HepG2 (cell line): ENCODE results near the gene EMC10. TPM values are rescaled to one million over a fixed set of nuclear protein-coding genes. Genes with fewer than 3 reads are reported as not detected.

ENCODE experiments used
- CBFB ChIP-seq: sonication (generic); formaldehyde crosslinking; IDR thresholded peaks from 2 replicates; pipeline ENCODE4 v1.4.0; 2020; ENCODE audit warnings: missing genetic modification reagents
- ERF ChIP-seq: IDR thresholded peaks from 2 replicates; pipeline ENCODE4 v1.6.1; 2018; ENCODE audit warnings: missing biosample characterization, missing genetic modification reagents
- KMT2A ChIP-seq: sonication (generic); formaldehyde crosslinking; IDR thresholded peaks from 2 replicates; pipeline ENCODE4 v1.4.0; 2020; ENCODE audit warnings: missing genetic modification reagents
- MAZ ChIP-seq, 2 experiments: sonication (generic) in 1 of 2; formaldehyde crosslinking in 1 of 2; IDR thresholded peaks; 2 replicates each; pipeline versions ENCODE4 v1.5.0 to v1.6.1; 2012 to 2020; ENCODE audit warnings: low read depth in 2 of 2, mild to moderate bottlenecking in 2 of 2, borderline replicate concordance in 1 of 2, improper control_type of control experiment in 1 of 2, low read length in 1 of 2, missing genetic modification reagents in 1 of 2, moderate library complexity in 1 of 2
- MZF1 ChIP-seq: sonication (generic); formaldehyde crosslinking; IDR thresholded peaks from 2 replicates; pipeline ENCODE4 v1.8.1; 2023; ENCODE audit warnings: mild to moderate bottlenecking, missing genetic modification reagents, borderline replicate concordance
- NFKBIZ ChIP-seq: IDR thresholded peaks from 2 replicates; pipeline ENCODE4 v1.6.1; 2018; ENCODE audit warnings: missing genetic modification reagents, missing compliant biosample characterization
- NKX3-1 ChIP-seq: sonication (generic); formaldehyde crosslinking; IDR thresholded peaks from 2 replicates; pipeline ENCODE4 v1.5.0; 2020; ENCODE audit warnings: missing genetic modification reagents
- RORA ChIP-seq: sonication (generic); formaldehyde crosslinking; IDR thresholded peaks from 2 replicates; pipeline ENCODE4 v1.5.0; 2020; ENCODE audit warnings: mild to moderate bottlenecking, missing genetic modification reagents, moderate library complexity
- RXRA ChIP-seq: sonication (generic); formaldehyde crosslinking; IDR thresholded peaks from 2 replicates; pipeline ENCODE4 v1.5.1; 2020; ENCODE audit warnings: missing genetic modification reagents
- ZNF30 ChIP-seq: sonication (generic); formaldehyde crosslinking; IDR thresholded peaks from 2 replicates; pipeline ENCODE4 v1.5.0; 2020; ENCODE audit warnings: mild to moderate bottlenecking, missing genetic modification reagents
- ZNF607 ChIP-seq: sonication (generic); formaldehyde crosslinking; IDR thresholded peaks from 2 replicates; pipeline ENCODE4 v1.5.1; 2020; ENCODE audit warnings: missing genetic modification reagents, mild to moderate bottlenecking, borderline replicate concordance
- polyA plus RNA-seq, 8 experiments: library from polyadenylated mRNA; depleted of rRNA in 3 of 8; stranded (reverse) in 7 of 8; unstranded in 1 of 8; fragments of >200 nt; fragmentation: Illumina TruSeq in 4 of 8; extraction: Trizol in 4 of 8; gene quantifications; 2 replicates each; pipeline versions ENCODE4 v1.2.1 to v1.2.3, GENCODE V29; 2011 to 2016; ENCODE audit warnings: low read depth in 4 of 8, missing spikeins in 1 of 8, mixed read lengths in 1 of 8; ENCODE audit not compliant: insufficient read depth in 1 of 8
- total RNA-seq, 5 experiments: library from RNA; depleted of rRNA; stranded (reverse); fragments of >200 nt; fragmentation: Illumina TruSeq; extraction: Trizol; gene quantifications; 2 replicates each; pipeline ENCODE4 v1.2.3, GENCODE V29; 2016; ENCODE audit warnings: low read depth in 1 of 5
- TF ChIP-seq, protein P1 (sequence below): sonication (generic); formaldehyde crosslinking; IDR thresholded peaks from 2 replicates; pipeline ENCODE4 v1.9.0; 2022; ENCODE audit warnings: missing genetic modification reagents, mild to moderate bottlenecking, borderline replicate concordance
- TF ChIP-seq, protein P2 (sequence below): sonication (generic); formaldehyde crosslinking; IDR thresholded peaks from 2 replicates; pipeline ENCODE4 v1.5.1; 2020; ENCODE audit warnings: mild to moderate bottlenecking, missing genetic modification reagents
- TF ChIP-seq, protein P3 (sequence below): IDR thresholded peaks from 2 replicates; pipeline ENCODE4 v1.6.1; 2016; ENCODE audit warnings: low read depth, control low read depth
- TF ChIP-seq, protein P4 (sequence below): sonication (generic); formaldehyde crosslinking; IDR thresholded peaks from 2 replicates; pipeline ENCODE4 v1.5.0; 2020; ENCODE audit warnings: missing genetic modification reagents
- TF ChIP-seq, protein P5 (sequence below), 2 experiments: sonication (generic) in 1 of 2; formaldehyde crosslinking in 1 of 2; IDR thresholded peaks; 2 replicates each; pipeline versions ENCODE4 v1.4.0 to v1.6.1; 2016 to 2020; ENCODE audit warnings: borderline replicate concordance in 1 of 2, low read depth in 1 of 2, mild to moderate bottlenecking in 1 of 2, missing genetic modification reagents in 1 of 2

The EMC10 gene
- total and polyA plus RNA-seq, 2 of the 13 experiments (the other 11 are each of a cell fraction or from before 2014, with no cell fraction given) = not detected

DNA sequence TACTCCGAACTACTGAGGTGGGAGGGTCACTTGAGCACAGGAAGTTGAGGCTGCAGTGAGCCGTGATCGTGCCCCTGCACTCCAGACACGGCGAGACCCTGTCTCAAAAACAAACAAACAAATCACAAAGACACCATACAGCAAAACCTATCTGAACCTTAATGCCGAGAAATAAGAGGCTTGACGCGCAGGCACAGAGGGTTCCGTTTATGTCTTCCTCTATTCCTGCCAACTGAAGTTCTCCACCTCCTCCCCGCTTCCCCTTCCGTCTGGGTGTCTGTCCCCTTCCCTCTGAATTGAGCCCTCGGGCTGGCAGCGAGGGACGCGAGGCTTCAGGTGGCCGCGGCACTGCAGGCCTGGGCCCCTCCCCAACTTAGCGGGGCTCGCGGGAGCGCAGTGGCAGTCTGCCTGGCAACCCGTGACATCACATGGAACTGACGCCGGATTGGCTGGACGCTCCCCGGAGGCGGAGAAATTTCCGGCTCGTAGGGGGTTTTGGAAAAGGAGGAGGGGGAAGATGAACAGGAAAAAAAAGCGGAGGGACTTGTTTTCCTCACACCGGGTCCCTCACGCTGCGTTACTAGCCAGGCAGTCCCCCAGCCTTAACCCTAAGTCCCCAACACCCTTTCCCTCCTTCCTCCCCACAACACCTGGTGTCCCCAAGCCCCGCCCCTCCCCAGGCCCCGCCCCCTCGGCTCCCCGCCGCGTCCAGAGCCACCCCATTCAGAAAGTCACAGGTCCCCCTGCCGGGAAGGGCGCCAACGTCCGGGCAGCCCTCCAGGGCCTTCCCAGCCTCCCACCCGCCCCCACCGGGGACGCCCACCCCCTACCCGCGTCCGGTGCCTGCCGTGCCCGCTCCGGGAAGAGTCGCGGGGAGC is 44.7 kb upstream of the EMC10 start (continued):
- TF ChIP-seq, protein P1, sequence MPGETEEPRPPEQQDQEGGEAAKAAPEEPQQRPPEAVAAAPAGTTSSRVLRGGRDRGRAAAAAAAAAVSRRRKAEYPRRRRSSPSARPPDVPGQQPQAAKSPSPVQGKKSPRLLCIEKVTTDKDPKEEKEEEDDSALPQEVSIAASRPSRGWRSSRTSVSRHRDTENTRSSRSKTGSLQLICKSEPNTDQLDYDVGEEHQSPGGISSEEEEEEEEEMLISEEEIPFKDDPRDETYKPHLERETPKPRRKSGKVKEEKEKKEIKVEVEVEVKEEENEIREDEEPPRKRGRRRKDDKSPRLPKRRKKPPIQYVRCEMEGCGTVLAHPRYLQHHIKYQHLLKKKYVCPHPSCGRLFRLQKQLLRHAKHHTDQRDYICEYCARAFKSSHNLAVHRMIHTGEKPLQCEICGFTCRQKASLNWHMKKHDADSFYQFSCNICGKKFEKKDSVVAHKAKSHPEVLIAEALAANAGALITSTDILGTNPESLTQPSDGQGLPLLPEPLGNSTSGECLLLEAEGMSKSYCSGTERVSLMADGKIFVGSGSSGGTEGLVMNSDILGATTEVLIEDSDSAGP (CRISPR knock-in tag) = peak; percentile 14; the same call in 1 of the 2 replicates
- TF ChIP-seq NFKBIZ (CRISPR knock-in tag) (no peak), CBFB (CRISPR knock-in tag) (0 out of 2 replicates have a peak, but pooled peaks have one; percentile 15), KMT2A (CRISPR knock-in tag) (no peak), MZF1 (CRISPR knock-in tag) (no peak), ZNF30 (CRISPR knock-in tag) (no peak), MAZ (IDR thresholded peaks at IDR 0.05; ENCODE audit: borderline replicate concordance, low read depth, low read length) (peak; percentile 27; the same call in 1 of the 2 replicates), MAZ (CRISPR knock-in tag; IDR thresholded peaks at IDR 0.05; ENCODE audit: low read depth) (peak; percentile 61; the same call in 1 of the 2 replicates), ZNF607 (CRISPR knock-in tag) (0 out of 2 replicates have a peak, but pooled peaks have one; percentile 65), RXRA (CRISPR knock-in tag) (0 out of 2 replicates have a peak, but pooled peaks have one; percentile 28), RORA (CRISPR knock-in tag) (no peak), ERF (no peak), NKX3-1 (CRISPR knock-in tag) (no peak)
- TF ChIP-seq, protein P2, sequence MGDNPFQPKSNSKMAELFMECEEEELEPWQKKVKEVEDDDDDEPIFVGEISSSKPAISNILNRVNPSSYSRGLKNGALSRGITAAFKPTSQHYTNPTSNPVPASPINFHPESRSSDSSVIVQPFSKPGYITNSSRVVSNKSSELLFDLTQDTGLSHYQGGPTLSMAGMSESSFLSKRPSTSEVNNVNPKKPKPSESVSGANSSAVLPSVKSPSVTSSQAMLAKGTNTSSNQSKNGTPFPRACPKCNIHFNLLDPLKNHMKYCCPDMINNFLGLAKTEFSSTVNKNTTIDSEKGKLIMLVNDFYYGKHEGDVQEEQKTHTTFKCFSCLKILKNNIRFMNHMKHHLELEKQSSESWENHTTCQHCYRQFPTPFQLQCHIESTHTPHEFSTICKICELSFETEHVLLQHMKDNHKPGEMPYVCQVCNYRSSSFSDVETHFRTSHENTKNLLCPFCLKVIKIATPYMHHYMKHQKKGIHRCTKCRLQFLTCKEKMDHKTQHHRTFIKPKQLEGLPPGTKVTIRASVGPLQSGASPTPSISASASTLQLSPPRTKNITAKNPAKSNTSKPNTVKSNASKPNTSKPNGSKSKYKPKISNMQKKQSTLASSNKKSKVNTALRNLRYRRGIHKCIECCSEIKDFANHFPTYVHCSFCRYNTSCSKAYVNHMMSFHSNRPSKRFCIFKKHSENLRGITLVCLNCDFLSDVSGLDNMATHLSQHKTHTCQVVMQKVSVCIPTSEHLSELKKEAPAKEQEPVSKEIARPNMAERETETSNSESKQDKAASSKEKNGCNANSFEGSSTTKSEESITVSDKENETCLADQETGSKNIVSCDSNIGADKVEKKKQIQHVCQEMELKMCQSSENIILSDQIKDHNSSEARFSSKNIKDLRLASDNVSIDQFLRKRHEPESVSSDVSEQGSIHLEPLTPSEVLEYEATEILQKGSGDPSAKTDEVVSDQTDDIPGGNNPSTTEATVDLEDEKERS (CRISPR knock-in tag) = no peak
- TF ChIP-seq, protein P3, sequence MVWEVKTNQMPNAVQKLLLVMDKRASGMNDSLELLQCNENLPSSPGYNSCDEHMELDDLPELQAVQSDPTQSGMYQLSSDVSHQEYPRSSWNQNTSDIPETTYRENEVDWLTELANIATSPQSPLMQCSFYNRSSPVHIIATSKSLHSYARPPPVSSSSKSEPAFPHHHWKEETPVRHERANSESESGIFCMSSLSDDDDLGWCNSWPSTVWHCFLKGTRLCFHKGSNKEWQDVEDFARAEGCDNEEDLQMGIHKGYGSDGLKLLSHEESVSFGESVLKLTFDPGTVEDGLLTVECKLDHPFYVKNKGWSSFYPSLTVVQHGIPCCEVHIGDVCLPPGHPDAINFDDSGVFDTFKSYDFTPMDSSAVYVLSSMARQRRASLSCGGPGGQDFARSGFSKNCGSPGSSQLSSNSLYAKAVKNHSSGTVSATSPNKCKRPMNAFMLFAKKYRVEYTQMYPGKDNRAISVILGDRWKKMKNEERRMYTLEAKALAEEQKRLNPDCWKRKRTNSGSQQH (CRISPR knock-in tag) = no peak
- TF ChIP-seq, protein P4, sequence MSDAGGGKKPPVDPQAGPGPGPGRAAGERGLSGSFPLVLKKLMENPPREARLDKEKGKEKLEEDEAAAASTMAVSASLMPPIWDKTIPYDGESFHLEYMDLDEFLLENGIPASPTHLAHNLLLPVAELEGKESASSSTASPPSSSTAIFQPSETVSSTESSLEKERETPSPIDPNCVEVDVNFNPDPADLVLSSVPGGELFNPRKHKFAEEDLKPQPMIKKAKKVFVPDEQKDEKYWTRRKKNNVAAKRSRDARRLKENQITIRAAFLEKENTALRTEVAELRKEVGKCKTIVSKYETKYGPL (CRISPR knock-in tag) = no peak
- TF ChIP-seq, protein P5, sequence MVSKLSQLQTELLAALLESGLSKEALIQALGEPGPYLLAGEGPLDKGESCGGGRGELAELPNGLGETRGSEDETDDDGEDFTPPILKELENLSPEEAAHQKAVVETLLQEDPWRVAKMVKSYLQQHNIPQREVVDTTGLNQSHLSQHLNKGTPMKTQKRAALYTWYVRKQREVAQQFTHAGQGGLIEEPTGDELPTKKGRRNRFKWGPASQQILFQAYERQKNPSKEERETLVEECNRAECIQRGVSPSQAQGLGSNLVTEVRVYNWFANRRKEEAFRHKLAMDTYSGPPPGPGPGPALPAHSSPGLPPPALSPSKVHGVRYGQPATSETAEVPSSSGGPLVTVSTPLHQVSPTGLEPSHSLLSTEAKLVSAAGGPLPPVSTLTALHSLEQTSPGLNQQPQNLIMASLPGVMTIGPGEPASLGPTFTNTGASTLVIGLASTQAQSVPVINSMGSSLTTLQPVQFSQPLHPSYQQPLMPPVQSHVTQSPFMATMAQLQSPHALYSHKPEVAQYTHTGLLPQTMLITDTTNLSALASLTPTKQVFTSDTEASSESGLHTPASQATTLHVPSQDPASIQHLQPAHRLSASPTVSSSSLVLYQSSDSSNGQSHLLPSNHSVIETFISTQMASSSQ (IDR thresholded peaks at IDR 0.05; ENCODE audit: low read depth) = no peak
- TF ChIP-seq, protein P5 (CRISPR knock-in tag; IDR thresholded peaks at IDR 0.05; ENCODE audit: borderline replicate concordance) = no peak
